HL-60/S4 treated with retinoic acid at 250 ng/mL for 4 days and 3 days (cell line): ENCODE data around the gene RIOK3.

ENCODE experiments used
- in situ Hi-C: fragments of 300-500 bp; cut with MboI; formaldehyde crosslinking; loops from 2 replicates; pipeline ENCODE4 v1.7.0; 2022; ENCODE audit warnings: low sequenced_read_pairs

Gene RIOK3

DNA sequence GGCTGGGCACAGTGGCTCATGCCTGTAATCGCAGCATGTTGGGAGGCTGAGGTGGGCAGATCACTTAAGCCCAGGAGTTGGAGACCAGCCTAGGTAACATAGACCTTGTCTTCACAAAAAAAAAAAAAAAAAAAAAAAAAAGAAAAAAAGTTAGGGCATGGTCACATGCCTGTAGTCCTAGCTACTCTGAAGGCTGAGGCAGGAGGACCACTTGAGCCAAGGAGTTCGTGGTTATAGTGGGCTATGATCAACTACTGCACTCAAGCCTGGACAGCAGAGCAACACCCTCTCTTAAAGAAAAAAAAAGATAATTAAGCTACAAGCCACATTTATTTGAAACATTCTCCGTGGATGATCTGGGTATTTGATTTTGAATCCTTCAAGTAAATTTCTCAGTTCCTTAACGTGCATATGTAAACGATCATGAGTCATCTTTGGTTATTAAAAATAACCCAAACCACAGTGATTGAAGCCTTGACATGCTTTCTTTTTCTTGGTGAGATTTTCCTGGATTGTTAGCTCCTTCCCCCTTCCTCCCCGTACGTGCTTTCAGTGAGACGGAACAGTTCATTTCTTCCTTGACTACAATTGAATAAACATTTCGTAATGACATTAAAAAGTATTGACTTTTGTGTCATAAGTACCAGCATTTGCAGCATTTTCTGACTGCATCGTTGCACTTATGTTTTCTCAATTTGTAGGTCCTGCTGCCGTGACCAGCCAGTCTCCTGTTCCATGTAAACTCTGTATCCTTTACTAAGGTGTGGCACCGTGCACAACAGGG, 70.5 kb downstream of the RIOK3 start:
- in situ Hi-C loops: loop anchor here (25.0 kb wide), 1 partner anchor 289 kb away; no protein-coding TSS in a partner anchor

DNA sequence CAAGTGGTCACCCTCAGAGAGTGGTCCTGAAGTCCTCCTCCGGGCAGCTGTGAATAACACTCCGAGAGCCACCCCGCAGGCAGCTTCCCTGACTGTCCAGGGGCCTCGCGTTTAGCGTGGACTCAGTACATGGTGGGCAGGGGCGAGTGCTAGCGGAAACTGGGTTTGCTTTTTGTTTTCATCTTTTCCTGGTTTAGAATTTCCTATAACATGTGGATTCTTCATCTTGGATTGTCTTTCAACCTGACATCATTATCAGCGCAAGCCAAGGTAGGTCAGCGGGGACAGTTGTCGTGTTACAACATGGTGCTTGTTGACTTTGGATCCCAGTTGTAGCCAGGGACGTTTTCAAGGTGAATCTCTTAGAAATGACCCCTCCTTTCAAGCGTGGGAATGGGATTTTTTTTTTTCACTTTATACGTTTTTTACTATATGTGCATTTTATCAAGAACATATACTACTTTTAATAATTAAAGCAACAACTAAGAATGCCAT, 71.2 kb downstream of the RIOK3 start:
- in situ Hi-C loops: loop anchor here (25.0 kb wide), 1 partner anchor 288 kb away; no protein-coding TSS in a partner anchor

DNA sequence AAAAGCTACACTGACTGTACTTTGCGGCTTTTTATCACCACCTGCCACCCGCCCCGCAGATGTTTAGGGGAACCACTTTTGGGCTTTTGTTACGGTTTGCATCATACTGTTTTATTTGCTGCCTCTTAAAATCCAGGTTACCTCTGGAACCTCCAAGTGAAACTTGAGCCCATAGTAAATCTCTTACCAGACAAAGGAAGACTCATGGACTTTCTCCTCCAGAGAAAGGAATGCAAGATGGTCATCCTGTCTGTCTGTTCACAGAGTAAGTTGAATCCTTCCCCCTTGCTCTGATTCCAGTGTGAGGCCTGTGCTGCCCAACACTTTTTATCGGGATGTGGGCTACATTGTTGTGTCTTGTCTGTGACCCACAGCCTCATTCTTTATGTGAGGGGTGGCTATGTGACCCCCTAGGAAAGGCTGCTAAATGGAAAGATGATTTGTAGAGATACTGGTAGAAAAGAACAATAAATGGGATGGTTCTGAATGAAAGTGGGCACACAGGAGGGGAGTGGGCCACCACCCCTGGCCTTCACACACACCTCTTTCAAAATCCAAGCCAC, 73.5 kb downstream of the RIOK3 start:
- in situ Hi-C loops: no loop called here

DNA sequence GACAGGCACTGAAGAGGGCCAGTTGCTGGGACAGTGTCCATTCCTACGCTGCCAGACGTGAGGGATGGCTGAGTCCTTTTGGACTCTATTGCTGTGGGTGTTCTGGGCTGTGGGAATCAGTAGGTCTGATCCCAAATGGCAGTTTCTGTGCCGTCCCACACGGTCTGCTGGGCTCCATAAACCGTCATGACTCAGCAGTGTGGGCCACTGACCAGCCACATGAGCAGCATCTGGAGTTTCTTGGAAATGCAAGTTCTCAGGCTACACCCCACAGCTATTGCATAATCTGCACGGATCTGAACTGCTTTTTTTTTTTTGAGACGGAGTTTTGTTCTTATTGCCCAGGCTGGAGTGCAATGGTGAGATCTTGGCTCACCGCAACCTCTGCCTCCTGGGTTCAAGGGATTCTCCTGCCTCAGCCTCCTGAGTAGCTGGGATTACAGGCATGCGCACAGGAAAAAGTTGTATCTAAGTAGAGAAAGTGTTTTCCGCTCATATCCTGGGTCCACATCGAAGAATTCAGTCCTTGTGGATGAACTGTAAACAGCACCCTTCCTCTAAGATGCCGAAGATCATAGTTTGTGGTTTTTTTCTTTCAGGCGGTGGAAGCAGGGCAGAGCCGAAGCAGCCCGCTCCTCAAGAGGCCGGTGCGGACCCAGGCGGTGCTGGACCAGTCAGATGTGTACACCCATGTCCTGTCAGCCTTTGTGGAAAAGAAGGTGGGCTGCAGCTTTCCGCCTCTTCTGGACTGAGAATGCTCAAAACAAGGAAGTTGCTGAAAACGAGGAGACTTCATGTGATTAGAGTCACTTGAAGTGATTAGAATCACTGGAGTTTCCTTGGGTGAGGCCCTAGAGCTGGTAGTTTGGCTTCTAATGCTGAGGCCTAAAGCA, 75.7 kb downstream of the RIOK3 start:
- in situ Hi-C loops: no loop called here

DNA sequence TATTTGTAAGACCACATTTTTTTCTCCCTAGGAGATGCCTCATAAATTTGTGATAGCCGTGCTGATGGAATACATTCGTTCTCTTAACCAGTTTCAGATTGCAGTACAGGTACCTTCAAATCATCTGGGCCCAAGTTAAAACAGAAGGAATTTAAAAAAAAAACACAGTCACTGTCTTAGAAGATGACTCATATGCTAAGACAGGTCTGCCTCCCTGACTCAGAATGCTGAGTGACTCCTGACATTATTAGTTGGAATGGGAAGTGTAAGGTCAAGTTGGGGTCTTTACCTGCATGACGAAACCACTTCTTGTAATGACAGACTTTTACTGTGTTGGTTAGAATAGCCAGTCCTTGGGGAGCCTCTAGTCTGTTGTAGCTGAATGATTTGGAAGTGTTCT, 76.5 kb downstream of the RIOK3 start:
- in situ Hi-C loops: no loop called here

DNA sequence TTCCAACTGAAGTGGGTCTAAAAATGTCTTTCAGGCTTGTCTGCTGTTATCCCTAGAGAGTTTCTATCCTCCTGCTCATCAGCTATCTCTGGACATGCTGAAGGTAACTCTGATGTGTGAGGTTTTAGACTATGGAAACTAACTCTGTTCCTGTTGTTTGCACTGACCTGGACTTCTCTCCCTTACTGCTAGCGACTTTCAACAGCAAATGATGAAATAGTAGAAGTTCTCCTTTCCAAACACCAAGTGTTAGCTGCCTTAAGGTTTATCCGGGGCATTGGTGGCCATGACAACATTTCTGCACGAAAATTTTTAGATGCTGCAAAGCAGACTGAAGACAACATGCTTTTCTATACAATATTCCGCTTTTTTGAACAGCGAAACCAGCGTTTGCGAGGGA, 77.1 kb downstream of the RIOK3 start:
- in situ Hi-C loops: no loop called here

DNA sequence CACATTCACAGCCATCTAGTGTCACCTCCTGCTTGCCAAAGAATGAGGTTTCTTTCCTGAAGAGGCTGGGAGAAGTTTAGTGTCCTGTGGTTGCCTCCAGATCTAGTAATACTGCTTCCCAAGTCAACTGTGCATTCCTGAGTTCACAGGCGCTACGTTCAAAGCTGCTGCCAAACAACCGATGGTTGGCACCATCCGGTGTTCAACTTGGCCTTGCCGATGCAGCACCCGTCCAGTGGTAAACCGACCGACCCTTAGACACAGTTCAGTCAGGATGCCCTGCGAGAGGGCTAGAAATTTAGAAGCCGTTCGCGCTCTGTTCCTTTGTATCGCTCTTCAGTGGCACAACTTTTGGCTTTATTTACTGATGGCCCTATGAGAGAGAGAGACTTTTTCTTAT, 78.8 kb downstream of the RIOK3 start:
- in situ Hi-C loops: no loop called here
